Hepatocyte (in vitro differentiated cells): ENCODE data around the gene SLC25A13.

Experiments
- CTCF ChIP-seq: fragments of 200-600 bp; sonication (generic); IDR thresholded peaks from 2 replicates; pipeline ENCODE4 v1.5.1; 2016; ENCODE audit warnings: antibody characterized with exemption, mild to moderate bottlenecking; ENCODE audit not compliant: poor library complexity
- EZH2 ChIP-seq: fragments of 200-600 bp; sonication (generic); IDR thresholded peaks from 2 replicates; pipeline ENCODE4 v1.6.1; 2016; ENCODE audit warnings: antibody characterized with exemption, mild to moderate bottlenecking, borderline replicate concordance
- EZH2phosphoT487 ChIP-seq: fragments of 200-600 bp; sonication (generic); IDR thresholded peaks from one replicate; pipeline ENCODE4 v1.6.1; 2018; ENCODE audit warnings: antibody characterized with exemption, mild to moderate bottlenecking, low read depth, moderate library complexity; ENCODE audit not compliant: unreplicated experiment, severe bottlenecking

GRCh38 chr7:96080027-96080426, 241.9 kb downstream of the SLC25A13 start:
- TF ChIP-seq CTCF = no peak
- no peak for TF ChIP-seq EZH2
- TF ChIP-seq EZH2phosphoT487 = no peak
